ENCODE measurements around the gene CD247.

GRCh38 chr1:167491586-167492461 is 26.5 kb downstream of the CD247 start:
- TF ChIP-seq CTCF (IDR thresholded peaks at IDR 0.05): no peak
- no peak for TF ChIP-seq POLR2A (IDR thresholded peaks at IDR 0.05)

All from testis (tissue), 2 donors.